RWPE2 (cell line): ENCODE measurements around the gene PRSS48.
"Not testable (repeated sequence)": the region's sequence is repeated elsewhere in the genome, so short reads cannot be mapped to it uniquely, and the experiment has no call there.

Experiments used
- ATAC-seq: fragments of 200-7000 bp; cut with Tn5 transposase; 3 replicates; pipeline ENCODE4 v1.9.1; 2021; ENCODE audit warnings: low read depth
- DNase-seq: peaks from one replicate; pipeline ENCODE4 v3.0.0-alpha.2; 2020; ENCODE audit warnings: low spot score
- H3K27ac ChIP-seq: fragments of 450-650 bp; 2 replicates; pipeline ENCODE4 v1.5.1; 2017; ENCODE audit warnings: mild to moderate bottlenecking; ENCODE audit not compliant: poor library complexity, severe bottlenecking
- H3K27me3 ChIP-seq: fragments of 250-450 bp; sonication (Bioruptor Pico); 2 replicates; pipeline ENCODE4 v1.5.1; 2021; ENCODE audit warnings: mild to moderate bottlenecking, moderate library complexity; ENCODE audit not compliant: insufficient read depth, poor library complexity, severe bottlenecking
- H3K36me3 ChIP-seq: fragments of 250-450 bp; sonication (Bioruptor Pico); 2 replicates; pipeline ENCODE4 v1.5.1; 2020; ENCODE audit warnings: low read depth, mild to moderate bottlenecking, moderate library complexity
- H3K4me1 ChIP-seq: fragments of 250-450 bp; sonication (Bioruptor Pico); 2 replicates; pipeline ENCODE4 v1.5.1; 2021; ENCODE audit warnings: mild to moderate bottlenecking, moderate library complexity; ENCODE audit not compliant: insufficient read depth, poor library complexity, severe bottlenecking
- H3K4me3 ChIP-seq: fragments of 250-450 bp; sonication (Bioruptor Pico); 2 replicates; pipeline ENCODE4 v1.5.1; 2021; ENCODE audit warnings: mild to moderate bottlenecking, moderate library complexity; ENCODE audit not compliant: severe bottlenecking
- H3K9me3 ChIP-seq: fragments of 250-450 bp; sonication (Bioruptor Pico); 2 replicates; pipeline ENCODE4 v1.5.1; 2021; ENCODE audit warnings: mild to moderate bottlenecking, moderate library complexity; ENCODE audit not compliant: severe bottlenecking
- TF ChIP-seq, protein P1 (sequence below): fragments of 450-650 bp; IDR thresholded peaks from one replicate; pipeline ENCODE4 v1.5.1; 2017; ENCODE audit warnings: mild to moderate bottlenecking, moderate library complexity; ENCODE audit not compliant: poor library complexity, severe bottlenecking

PRSS48 gene

DNA sequence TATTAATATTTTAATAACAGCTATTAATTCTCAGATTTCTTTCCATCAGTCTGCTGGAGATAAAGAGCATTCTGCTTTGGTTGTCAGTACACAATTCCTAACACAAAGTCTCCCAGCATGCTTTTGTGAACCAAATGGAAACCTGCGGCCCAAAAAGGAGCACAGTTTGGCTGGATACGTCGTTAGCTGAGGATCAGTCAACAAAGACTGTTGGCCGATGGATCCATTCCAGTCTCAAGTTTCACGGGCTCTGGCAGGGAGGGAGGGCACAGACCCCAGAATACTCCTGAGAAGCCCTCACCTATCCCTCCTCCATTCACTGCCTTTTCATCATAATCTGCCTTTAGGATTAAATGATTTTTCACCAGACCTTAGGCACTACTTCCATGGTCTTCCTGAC is 26.3 kb upstream of the PRSS48 start:
- no peaks in the 10 kb centered on the region for H3K4me1 ChIP-seq
- DNase-seq (no peak), ATAC-seq (no peak)
- TF ChIP-seq, protein P1, sequence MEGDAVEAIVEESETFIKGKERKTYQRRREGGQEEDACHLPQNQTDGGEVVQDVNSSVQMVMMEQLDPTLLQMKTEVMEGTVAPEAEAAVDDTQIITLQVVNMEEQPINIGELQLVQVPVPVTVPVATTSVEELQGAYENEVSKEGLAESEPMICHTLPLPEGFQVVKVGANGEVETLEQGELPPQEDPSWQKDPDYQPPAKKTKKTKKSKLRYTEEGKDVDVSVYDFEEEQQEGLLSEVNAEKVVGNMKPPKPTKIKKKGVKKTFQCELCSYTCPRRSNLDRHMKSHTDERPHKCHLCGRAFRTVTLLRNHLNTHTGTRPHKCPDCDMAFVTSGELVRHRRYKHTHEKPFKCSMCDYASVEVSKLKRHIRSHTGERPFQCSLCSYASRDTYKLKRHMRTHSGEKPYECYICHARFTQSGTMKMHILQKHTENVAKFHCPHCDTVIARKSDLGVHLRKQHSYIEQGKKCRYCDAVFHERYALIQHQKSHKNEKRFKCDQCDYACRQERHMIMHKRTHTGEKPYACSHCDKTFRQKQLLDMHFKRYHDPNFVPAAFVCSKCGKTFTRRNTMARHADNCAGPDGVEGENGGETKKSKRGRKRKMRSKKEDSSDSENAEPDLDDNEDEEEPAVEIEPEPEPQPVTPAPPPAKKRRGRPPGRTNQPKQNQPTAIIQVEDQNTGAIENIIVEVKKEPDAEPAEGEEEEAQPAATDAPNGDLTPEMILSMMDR: no peak
- no peak overlapping the region for H3K27ac ChIP-seq
- no peaks in the 10 kb centered on the region for H3K36me3 ChIP-seq
- no peak overlapping the region for H3K4me3 ChIP-seq
- H3K9me3 ChIP-seq: no peaks in the 10 kb centered on the region
- H3K27me3 ChIP-seq: no peaks in the 10 kb centered on the region

- DNase-seq: no peak
- Histone ChIP-seq H3K4me3 (no peak overlapping the region), H3K9me3 (no peaks in the 10 kb centered on the region), H3K4me1 (no peaks in the 10 kb centered on the region), H3K27ac (no peak overlapping the region), H3K27me3 (no peaks in the 10 kb centered on the region), H3K36me3 (0 out of 2 replicates have a peak, but pooled peaks cover 4% of the 10 kb centered on the region)
- TF ChIP-seq, protein P1: no peak
- no peak for ATAC-seq
Observed at GRCh38 chr4:151251603-151252304, 25.2 kb upstream of the PRSS48 start.

GRCh38 chr4:151255226-151255625 is 21.7 kb upstream of the PRSS48 start:
- not testable (repeated sequence) for ATAC-seq, DNase-seq, H3K36me3 ChIP-seq, H3K27me3 ChIP-seq, H3K27ac ChIP-seq, H3K9me3 ChIP-seq, H3K4me3 ChIP-seq, H3K4me1 ChIP-seq

DNA sequence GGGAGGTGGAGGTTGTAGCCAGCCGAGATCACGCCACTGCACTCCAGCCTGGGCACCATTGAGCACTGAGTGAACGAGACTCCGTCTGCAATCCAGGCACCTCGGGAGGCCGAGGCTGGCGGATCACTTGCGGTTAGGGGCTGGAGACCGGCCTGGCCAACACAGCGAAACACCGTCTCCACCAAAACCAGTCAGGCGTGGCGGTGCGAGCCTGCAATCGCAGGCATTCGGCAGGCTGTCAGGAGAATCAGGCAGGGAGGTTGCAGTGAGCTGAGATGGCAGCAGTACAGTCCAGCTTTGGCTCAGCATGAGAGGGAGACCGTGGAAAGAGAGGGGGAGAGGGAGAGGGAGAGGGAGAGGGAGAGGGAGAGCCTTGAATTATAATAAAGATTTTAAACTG is 21.3 kb upstream of the PRSS48 start:
- not testable (repeated sequence) for H3K4me1 ChIP-seq, H3K4me3 ChIP-seq, H3K9me3 ChIP-seq, H3K27ac ChIP-seq, H3K27me3 ChIP-seq, ATAC-seq, DNase-seq, H3K36me3 ChIP-seq

- no peaks in the 10 kb centered on the region for H3K9me3 ChIP-seq
- ATAC-seq (no peak), DNase-seq (no peak)
- 0 out of 2 replicates have a peak, but pooled peaks cover 4% of the 10 kb centered on the region for H3K36me3 ChIP-seq
- H3K27ac ChIP-seq: no peak overlapping the region
- H3K27me3 ChIP-seq: no peaks in the 10 kb centered on the region
- no peak overlapping the region for H3K4me3 ChIP-seq
- no peaks in the 10 kb centered on the region for H3K4me1 ChIP-seq
- TF ChIP-seq, protein P1: no peak
Observed at GRCh38 chr4:151256134-151256533, 20.8 kb upstream of the PRSS48 start.

DNA sequence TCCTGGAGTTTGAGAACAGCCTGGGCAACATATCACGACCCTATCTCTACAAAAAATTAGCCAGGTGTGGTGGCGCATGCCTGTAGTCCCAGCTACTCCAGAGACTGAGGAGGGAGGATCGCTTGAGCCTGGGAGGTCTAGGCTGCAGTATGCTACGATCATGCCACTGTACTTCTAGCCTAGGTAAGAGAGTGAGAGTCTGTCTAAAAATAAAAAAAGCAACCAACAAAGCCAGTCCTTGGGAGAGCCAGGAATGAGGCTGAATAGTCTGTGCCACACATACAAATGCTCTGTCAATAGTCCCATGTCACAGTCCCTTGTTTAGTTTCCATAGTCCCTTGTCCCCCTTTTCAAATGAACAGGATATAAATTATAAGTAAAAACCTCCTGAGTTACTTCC is 19.3 kb upstream of the PRSS48 start:
- H3K27me3 ChIP-seq: no peaks in the 10 kb centered on the region
- no peaks in the 10 kb centered on the region for H3K4me1 ChIP-seq
- H3K9me3 ChIP-seq: no peaks in the 10 kb centered on the region
- ATAC-seq (no peak), DNase-seq (no peak)
- no peak overlapping the region for H3K4me3 ChIP-seq
- TF ChIP-seq, protein P1: no peak
- H3K36me3 ChIP-seq: 0 out of 2 replicates have a peak, but pooled peaks cover 4% of the 10 kb centered on the region
- no peak overlapping the region for H3K27ac ChIP-seq
